Stomach (tissue), 9 donors: ENCODE results near the gene ELOB. TPM values are rescaled to one million over a fixed set of nuclear protein-coding genes. Genes with fewer than 3 reads are reported as not detected.

Experiments
- DNase-seq, 2 donors: peaks; one replicate each; pipeline versions ENCODE4 v3.0.0 to v3.0.0-alpha.2; 2013 to 2019
- H3K27ac ChIP-seq, 5 donors: fragments of 200-600 bp in 4 of 5; sonication (generic) in 4 of 5; one replicate each; pipeline ENCODE4 v1.5.1; 2013 to 2019; ENCODE audit warnings: mild to moderate bottlenecking in 1 of 5, moderate library complexity in 1 of 5
- H3K27me3 ChIP-seq, 3 donors: fragments of 200-600 bp; sonication (generic); one replicate each; pipeline ENCODE4 v1.5.1; 2017 to 2019; ENCODE audit warnings: mixed run types in 1 of 3
- H3K36me3 ChIP-seq, 4 donors: fragments of 200-600 bp; sonication (generic); 1 replicate in 3 of 4; 2 replicates in 1 of 4; pipeline ENCODE4 v1.5.1; 2016 to 2019
- H3K4me1 ChIP-seq, 4 donors: fragments of 200-600 bp; sonication (generic); one replicate each; pipeline ENCODE4 v1.5.1; 2016 to 2019
- H3K4me3 ChIP-seq, 4 donors: fragments of 200-600 bp; sonication (generic) in 3 of 4; one replicate each; pipeline ENCODE4 v1.5.1; 2016 to 2019; ENCODE audit warnings: mild to moderate bottlenecking in 1 of 4
- H3K9me3 ChIP-seq, 4 donors: fragments of 200-600 bp; sonication (generic); one replicate each; pipeline ENCODE4 v1.5.1; 2016 to 2019
- EP300 ChIP-seq: sonication (generic); formaldehyde crosslinking; IDR thresholded peaks from one replicate; pipeline ENCODE4 v1.6.1; 2017; ENCODE audit warnings: antibody characterized with exemption
- POLR2A ChIP-seq, 4 donors: fragments of 450-650 bp; IDR thresholded peaks; one replicate each; pipeline ENCODE4 v1.6.1; 2016; ENCODE audit warnings: antibody characterized with exemption in 4 of 4, control low read depth in 2 of 4, mild to moderate bottlenecking in 1 of 4, moderate library complexity in 1 of 4
- POLR2AphosphoS5 ChIP-seq, 3 donors: sonication (generic); formaldehyde crosslinking; IDR thresholded peaks; one replicate each; pipeline ENCODE4 v1.6.1; 2016; ENCODE audit warnings: antibody characterized with exemption in 3 of 3
- WGBS, 5 donors: extraction: QIAGEN DNeasy Blood & Tissue Kit in 3 of 5; methylation state at CpG; one replicate each; pipeline versions ENCODE4 v1.1.5 to v1.1.7; 2013 to 2018; 5-methylcytosine and 5-hydroxymethylcytosine counted together
- intact Hi-C: fragments of 100-400 bp; cut with DNase I; formaldehyde crosslinking; loops from one replicate; pipeline ENCODE4 v1.15.1; 2023; ENCODE audit warnings: low total_unique reads
- polyA plus RNA-seq, 3 donors: library from polyadenylated mRNA; stranded (reverse); fragments of 200-250 nt; gene quantifications; one replicate each; pipeline ENCODE4 v1.2.3, GENCODE V29; 2013
- total RNA-seq, 5 donors: library from RNA; depleted of rRNA; stranded (reverse); fragments of >200 nt; gene quantifications; one replicate each; pipeline versions ENCODE4 v1.1.0 to v1.2.3, GENCODE V29; 2014 to 2016
- TF ChIP-seq, protein P1 (sequence below), 7 experiments: fragments of 450-650 bp in 4 of 7; fragments of 200-600 bp in 3 of 7; sonication (generic) in 3 of 7; IDR thresholded peaks; one replicate each; pipeline ENCODE4 v1.5.1; 2016 to 2019; ENCODE audit warnings: antibody characterized with exemption in 7 of 7, control low read depth in 2 of 7, mild to moderate bottlenecking in 1 of 7
- donor health status: healthy with polysubstance abuse.
- donor health status: Bipolar disorder and iron deficiency.
- donor health status: healthy.

Gene ELOB
- total and polyA plus RNA-seq, 8 donors = 68.1 to 713 (median 231) TPM

- H3K4me1 ChIP-seq = no peaks in the 10 kb centered on the region
- TF ChIP-seq EP300 (no peak), POLR2AphosphoS5 (IDR thresholded peaks at IDR 0.05) (no peak), POLR2A (IDR thresholded peaks at IDR 0.05) (no peak)
- TF ChIP-seq, protein P1, sequence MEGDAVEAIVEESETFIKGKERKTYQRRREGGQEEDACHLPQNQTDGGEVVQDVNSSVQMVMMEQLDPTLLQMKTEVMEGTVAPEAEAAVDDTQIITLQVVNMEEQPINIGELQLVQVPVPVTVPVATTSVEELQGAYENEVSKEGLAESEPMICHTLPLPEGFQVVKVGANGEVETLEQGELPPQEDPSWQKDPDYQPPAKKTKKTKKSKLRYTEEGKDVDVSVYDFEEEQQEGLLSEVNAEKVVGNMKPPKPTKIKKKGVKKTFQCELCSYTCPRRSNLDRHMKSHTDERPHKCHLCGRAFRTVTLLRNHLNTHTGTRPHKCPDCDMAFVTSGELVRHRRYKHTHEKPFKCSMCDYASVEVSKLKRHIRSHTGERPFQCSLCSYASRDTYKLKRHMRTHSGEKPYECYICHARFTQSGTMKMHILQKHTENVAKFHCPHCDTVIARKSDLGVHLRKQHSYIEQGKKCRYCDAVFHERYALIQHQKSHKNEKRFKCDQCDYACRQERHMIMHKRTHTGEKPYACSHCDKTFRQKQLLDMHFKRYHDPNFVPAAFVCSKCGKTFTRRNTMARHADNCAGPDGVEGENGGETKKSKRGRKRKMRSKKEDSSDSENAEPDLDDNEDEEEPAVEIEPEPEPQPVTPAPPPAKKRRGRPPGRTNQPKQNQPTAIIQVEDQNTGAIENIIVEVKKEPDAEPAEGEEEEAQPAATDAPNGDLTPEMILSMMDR (IDR thresholded peaks at IDR 0.05) = no peak
- H3K4me3 ChIP-seq = no peak overlapping the region
- peak in 1 of 2 donors; percentile 1 for DNase-seq
- no peaks in the 10 kb centered on the region for H3K9me3 ChIP-seq
- intact Hi-C loops = no loop called here
- H3K27me3 ChIP-seq = peaks cover 0 to 16% (median 0%) of the 10 kb centered on the region in 3 donors
- no peak overlapping the region for H3K27ac ChIP-seq
- no peaks in the 10 kb centered on the region for H3K36me3 ChIP-seq
- 70 to 83% (median 79%) methylated on average over 8 to 15 of the region's 15 CpGs for WGBS, 5 donors
Observed at GRCh38 chr16:2745116-2745890, 31.8 kb downstream of the ELOB start.

DNA sequence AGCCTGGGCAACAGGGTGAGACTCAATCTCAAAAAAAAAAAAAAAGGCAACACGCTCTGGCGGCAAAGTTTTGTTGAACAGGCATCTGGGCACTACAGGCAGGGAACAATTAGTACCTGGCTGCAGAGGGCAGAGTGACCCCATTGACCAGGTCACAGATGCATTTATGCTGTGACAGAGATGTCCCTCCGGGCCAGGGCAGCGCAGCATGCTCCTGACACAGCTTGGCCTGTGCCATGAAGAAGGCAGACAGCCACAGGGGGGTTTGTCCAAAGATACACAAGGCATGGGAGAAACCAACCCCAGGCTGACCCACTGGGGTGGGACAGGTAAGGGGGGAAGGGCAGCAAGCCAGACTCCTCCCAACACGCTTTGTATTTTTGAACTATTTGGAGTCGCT, 32.4 kb downstream of the ELOB start:
- intact Hi-C loops = no loop called here
- 81 to 93% (median 87%) methylated on average over 6 of the region's 6 CpGs for WGBS, 5 donors
- peak in 1 of 2 donors; percentile 1 for DNase-seq
- Histone ChIP-seq H3K27me3 (peaks cover 0 to 22% (median 0%) of the 10 kb centered on the region in 3 donors), H3K9me3 (no peaks in the 10 kb centered on the region), H3K36me3 (no peaks in the 10 kb centered on the region), H3K4me3 (no peak overlapping the region), H3K27ac (no peak overlapping the region), H3K4me1 (no peaks in the 10 kb centered on the region)
- TF ChIP-seq, protein P1 (IDR thresholded peaks at IDR 0.05) = no peak
- no peak for TF ChIP-seq POLR2AphosphoS5 (IDR thresholded peaks at IDR 0.05)
- no peak for TF ChIP-seq POLR2A (IDR thresholded peaks at IDR 0.05)
- TF ChIP-seq EP300 = no peak

DNA sequence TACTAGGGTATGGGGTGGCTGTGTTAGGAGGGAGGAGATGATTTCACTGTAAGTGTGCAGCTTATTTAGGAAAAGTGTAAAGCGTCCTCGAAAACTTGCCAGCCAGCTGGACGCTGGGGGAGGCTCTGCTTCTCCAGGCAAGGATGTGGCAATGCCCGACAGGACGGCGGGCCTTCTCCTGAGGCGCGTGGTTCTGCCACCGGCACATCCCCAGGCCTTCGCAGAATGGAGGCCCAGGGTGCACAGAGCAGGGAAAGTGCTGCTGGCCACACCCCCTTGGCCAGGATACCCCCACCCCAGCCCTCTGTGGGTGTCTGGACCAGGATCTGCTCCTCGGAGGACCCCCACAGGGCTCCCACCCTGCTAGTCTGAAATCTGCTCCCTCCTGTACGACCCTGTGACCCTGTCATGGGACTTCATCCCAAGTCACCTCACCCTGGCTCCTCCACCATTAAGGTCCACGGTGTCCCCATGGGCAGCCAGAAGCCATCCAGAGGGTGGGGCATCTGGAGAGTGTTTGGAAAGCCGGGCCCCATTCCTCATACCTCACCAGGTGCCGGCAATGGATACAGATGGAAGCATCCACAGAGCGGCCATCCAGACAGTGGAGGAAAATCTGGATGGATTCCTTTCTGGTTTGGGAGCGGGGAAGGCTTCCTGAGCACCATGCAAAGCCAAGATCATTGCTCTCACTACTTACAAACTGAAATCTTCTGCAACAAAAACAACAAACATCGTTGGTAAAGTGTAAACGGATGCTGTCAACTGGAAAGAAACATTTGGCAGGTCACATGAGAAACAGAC, 33.9 kb downstream of the ELOB start:
- H3K27me3 ChIP-seq = peaks cover 0 to 37% (median 0%) of the 10 kb centered on the region in 3 donors
- H3K4me3 ChIP-seq = no peak overlapping the region
- DNase-seq = peak in 1 of 2 donors; percentile 0
- H3K27ac ChIP-seq = no peak overlapping the region
- no peaks in the 10 kb centered on the region for H3K9me3 ChIP-seq
- H3K4me1 ChIP-seq = no peaks in the 10 kb centered on the region
- no peaks in the 10 kb centered on the region for H3K36me3 ChIP-seq
- TF ChIP-seq, protein P1 (IDR thresholded peaks at IDR 0.05) = no peak
- no peak for TF ChIP-seq POLR2AphosphoS5 (IDR thresholded peaks at IDR 0.05)
- no peak for TF ChIP-seq EP300
- TF ChIP-seq POLR2A (IDR thresholded peaks at IDR 0.05) = no peak
- WGBS, 5 donors = 82 to 92% (median 84%) methylated on average over 15 to 19 of the region's 19 CpGs
- intact Hi-C loops = no loop called here

GRCh38 chr16:2742323-2743006, 34.6 kb downstream of the ELOB start:
- 91 to 96% (median 94%) methylated on average over 8 to 12 of the region's 12 CpGs for WGBS, 5 donors

More at GRCh38 chr16:2742323-2743006, 34.6 kb downstream of the ELOB start:
- H3K4me3 ChIP-seq = no peak overlapping the region
- no peaks in the 10 kb centered on the region for H3K9me3 ChIP-seq
- TF ChIP-seq, protein P1 (IDR thresholded peaks at IDR 0.05) = no peak
- TF ChIP-seq POLR2AphosphoS5 (IDR thresholded peaks at IDR 0.05) (no peak), EP300 (no peak), POLR2A (IDR thresholded peaks at IDR 0.05) (no peak)
- H3K27ac ChIP-seq = no peak overlapping the region
- DNase-seq = no peak
- H3K27me3 ChIP-seq = peaks cover 0 to 44% (median 0%) of the 10 kb centered on the region in 3 donors
- no peaks in the 10 kb centered on the region for H3K4me1 ChIP-seq
- intact Hi-C loops = no loop called here
- no peaks in the 10 kb centered on the region for H3K36me3 ChIP-seq
